22Rv1 (cell line): ENCODE results near the gene NFKBIB.
"Not testable (repeated sequence)": the region's sequence is repeated elsewhere in the genome, so short reads cannot be mapped to it uniquely, and the experiment has no call there.

Source experiments
- H3K27ac ChIP-seq: fragments of 450-650 bp; 2 replicates; pipeline ENCODE4 v1.5.1; 2017
- ZFX ChIP-seq: fragments of 450-650 bp; IDR thresholded peaks from 2 replicates; pipeline ENCODE4 v1.6.1; 2017; ENCODE audit warnings: antibody characterized with exemption, borderline replicate concordance
- TF ChIP-seq, protein P1 (sequence below): fragments of 450-650 bp; IDR thresholded peaks from 2 replicates; pipeline ENCODE4 v1.5.1; 2017; ENCODE audit warnings: mild to moderate bottlenecking

NFKBIB gene, protein sequence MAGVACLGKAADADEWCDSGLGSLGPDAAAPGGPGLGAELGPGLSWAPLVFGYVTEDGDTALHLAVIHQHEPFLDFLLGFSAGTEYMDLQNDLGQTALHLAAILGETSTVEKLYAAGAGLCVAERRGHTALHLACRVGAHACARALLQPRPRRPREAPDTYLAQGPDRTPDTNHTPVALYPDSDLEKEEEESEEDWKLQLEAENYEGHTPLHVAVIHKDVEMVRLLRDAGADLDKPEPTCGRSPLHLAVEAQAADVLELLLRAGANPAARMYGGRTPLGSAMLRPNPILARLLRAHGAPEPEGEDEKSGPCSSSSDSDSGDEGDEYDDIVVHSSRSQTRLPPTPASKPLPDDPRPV

DNA sequence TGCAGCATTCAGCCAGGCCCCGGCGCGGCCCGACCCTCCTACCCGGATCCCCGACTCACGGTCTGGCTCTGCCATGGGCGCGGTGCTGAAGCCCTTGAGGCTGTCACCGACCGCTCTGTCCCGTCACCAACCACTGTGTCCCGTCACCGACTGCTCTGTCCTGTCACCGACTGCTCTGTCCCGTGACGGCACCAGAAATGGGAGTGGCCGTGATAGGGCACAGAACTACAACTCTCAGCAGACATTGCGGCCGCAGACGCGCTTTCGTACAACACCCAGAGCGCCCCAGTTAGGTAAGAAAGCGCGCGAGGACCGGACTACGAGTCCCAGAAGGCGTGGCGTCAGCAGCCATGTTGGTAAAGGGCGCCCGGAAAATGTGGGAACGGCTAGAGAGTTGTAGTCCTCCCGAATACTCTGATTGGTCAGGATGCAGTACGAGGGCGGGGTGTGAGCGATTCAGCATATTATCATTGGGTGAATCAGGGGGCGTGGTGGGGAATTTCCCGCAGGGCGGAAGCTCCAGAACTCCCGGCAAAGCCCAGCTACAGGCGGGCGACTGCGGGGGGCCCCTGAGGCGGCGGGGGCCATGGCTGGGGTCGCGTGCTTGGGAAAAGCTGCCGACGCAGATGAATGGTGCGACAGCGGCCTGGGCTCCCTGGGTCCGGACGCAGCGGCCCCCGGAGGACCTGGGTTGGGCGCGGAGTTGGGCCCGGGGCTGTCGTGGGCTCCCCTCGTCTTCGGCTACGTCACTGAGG, at the start of gene NFKBIB, which contains the start of gene SIRT2:
Gene NFKBIB, plus strand, starts transcription at position 523 of the 755 bp plus-strand sequence. Its CDS starts 64 bp downstream, at position 587.
Gene SIRT2, minus strand, starts transcription at position 172 of the 755 bp plus-strand sequence. Its CDS starts 97 bp downstream, at position 75.
- TF ChIP-seq ZFX, result no peak
- TF ChIP-seq, protein P1, sequence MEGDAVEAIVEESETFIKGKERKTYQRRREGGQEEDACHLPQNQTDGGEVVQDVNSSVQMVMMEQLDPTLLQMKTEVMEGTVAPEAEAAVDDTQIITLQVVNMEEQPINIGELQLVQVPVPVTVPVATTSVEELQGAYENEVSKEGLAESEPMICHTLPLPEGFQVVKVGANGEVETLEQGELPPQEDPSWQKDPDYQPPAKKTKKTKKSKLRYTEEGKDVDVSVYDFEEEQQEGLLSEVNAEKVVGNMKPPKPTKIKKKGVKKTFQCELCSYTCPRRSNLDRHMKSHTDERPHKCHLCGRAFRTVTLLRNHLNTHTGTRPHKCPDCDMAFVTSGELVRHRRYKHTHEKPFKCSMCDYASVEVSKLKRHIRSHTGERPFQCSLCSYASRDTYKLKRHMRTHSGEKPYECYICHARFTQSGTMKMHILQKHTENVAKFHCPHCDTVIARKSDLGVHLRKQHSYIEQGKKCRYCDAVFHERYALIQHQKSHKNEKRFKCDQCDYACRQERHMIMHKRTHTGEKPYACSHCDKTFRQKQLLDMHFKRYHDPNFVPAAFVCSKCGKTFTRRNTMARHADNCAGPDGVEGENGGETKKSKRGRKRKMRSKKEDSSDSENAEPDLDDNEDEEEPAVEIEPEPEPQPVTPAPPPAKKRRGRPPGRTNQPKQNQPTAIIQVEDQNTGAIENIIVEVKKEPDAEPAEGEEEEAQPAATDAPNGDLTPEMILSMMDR, result no peak
- H3K27ac ChIP-seq, result peak within 1 kb of the TSS; percentile 58

DNA sequence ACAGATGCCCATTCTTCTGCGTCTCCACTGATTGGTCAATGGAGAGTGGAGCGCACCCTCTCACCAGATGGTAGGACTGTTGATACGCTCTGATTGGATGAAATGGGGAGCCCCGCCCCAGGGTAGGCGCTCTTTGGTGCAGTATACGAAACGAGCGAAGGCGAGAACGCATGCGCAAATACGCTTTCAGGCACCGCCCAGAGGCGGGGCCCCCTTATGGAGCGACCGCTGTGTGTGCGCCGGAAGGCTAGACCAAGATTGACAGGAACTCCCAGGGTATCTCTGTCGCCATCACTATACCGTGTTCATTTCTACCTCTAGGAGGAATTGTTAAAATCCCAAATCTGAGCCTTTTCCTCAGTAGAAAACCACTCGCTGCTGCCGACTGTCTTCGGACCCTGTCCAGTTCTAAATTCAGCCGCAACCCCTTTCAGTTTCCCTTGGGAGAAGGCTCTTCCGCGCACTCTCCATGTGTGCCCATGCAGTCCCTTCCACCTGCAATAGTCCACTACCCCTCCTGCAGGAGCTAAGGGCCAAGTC, 49.3 kb upstream of the NFKBIB start:
- TF ChIP-seq, protein P1, result no peak; the same call in 1 of the 2 replicates
- no peak for TF ChIP-seq ZFX
- peak overlapping the region; percentile 100 for H3K27ac ChIP-seq

DNA sequence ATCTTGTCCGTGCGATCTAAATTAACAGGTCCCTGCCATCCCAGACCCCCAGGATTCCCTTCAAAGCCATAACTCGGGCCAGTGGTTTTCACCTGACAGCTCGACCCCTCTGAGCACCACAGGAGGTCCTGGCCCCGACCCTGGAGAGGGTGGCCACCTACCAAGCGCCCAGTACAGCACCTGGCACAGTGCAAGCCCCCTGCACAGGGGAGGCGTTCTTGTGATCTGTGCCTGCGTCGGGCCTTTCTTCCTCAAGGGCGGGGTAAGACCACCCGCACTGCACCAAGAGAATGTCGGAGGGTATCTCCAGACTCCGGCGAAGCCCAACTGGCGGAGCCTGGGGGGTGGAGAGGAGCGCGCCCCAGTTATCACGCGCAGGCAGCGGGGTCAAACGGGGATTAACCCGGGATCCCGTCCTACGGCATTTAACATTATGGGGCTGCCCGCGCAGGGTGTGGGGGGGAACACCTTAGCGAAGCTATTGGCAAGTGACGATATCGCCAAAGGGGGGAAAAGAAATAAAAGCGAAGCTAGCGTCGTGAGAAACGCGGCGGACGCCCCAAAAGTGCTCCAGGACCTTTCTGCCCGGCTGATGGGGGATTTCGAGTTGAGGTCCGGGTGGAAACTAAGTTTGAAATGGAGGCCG, 48.7 kb upstream of the NFKBIB start:
- peak overlapping the region; percentile 100 for H3K27ac ChIP-seq
- no peak for TF ChIP-seq ZFX
- TF ChIP-seq, protein P1, result no peak

DNA sequence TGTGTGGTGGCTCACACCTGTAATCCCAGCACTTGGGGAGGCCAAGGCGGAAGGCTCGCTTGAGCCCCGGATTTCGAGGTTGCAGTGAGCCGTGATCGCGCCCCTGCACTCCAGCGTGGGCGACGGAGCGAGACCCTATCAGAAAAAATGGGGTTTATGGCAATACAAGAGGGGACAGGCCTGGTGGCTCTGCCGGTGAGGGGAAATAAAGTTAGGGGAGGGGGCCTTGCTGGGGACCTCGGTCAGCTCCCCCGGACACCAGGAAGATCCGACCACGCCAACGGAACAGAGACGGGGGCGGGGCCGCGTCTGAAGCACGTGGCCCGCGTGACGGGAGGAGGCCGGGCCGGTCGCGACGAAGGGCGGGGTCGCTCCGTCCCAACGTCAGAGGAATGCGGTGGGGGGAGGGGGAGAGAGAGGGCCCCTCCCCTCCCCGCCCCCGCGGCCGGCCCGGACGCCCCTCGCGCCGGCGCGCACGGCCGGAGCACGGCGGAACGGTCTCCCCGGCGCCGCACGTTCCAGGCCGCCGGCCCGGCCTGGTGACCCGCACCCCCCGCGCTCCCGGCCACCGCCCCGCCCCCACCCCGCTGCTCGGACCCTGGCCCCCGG, 48.0 kb upstream of the NFKBIB start:
- H3K27ac ChIP-seq, result peak overlapping the region; percentile 100
- TF ChIP-seq, protein P1, result no peak
- TF ChIP-seq ZFX, result no peak

DNA sequence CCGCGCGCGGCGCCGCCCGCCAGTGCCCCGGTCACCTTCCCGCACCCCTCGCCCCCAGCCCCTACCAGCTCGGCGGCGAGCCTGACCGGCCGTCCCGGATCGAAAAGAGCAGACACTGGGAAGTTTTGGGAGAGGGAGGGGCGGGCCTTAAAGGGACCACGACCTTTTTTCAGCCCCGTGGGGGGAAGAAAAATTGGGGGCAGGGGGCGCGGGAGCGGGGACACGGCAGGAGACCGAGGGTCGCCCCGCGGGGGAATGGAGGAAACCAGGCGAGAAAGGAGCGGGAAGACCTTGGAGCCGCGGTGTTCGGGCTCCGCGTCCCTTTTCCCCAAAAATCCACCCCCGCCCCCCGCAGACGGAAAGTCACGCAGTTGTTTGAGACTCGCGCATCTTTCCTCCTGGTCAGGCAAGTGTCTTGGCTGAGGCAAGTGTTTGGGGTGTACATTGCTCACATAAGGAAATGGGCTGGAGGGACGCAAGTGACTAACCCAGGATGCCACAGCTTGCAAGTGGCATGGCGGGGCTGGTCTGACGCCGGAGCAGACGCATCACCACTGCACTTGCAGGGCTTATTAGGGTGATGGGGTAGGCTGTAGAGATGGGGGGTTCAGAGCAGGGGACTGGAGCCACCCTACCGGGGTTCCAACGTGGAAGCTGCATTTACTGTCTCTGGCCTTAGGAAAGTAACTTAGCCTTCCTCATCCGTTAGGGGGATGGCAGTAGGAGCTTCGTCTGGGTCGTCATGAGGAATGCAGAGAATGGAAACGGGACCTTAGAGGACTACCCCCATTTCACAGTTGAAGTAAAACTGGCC, 47.3 kb upstream of the NFKBIB start:
- H3K27ac ChIP-seq, result peak overlapping the region; percentile 100
- TF ChIP-seq, protein P1, result no peak
- no peak for TF ChIP-seq ZFX

DNA sequence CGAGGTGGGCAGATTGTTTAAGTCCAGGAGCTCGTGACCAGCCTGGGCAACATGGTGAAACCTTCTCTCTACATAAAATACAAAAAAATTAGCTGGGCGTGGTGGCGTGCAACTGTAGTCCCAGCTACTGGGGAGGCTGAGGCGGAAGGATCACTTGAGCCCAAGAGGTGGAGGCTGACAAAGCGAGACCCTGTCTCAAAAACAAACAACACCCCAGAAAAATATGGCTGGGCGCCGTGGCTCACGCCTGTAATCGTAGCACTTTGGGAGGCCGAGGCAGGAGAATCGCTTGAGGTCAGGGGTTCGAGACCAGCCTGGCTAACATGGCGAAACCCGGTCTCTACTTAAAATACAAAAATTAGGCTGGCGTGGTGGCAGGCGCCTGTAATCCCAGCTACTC, 46.6 kb upstream of the NFKBIB start:
- peak overlapping the region; percentile 100 for H3K27ac ChIP-seq

DNA sequence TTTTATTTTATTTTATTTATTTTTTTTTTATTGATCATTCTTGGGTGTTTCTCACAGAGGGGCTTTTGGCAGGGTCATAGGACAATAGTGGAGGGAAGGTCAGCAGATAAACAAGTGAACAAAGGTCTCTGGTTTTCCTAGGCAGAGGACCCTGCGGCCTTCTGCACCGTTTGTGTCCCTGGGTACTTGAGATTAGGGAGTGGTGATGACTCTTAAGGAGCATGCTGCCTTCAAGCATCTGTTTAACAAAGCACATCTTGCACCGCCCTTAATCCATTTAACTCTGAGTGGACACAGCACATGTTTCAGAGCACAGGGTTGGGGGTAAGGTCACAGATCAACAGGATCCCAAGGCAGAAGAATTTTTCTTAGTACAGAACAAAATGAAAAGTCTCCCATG, 44.8 kb upstream of the NFKBIB start:
- not testable (repeated sequence) for H3K27ac ChIP-seq

More for the DNA sequence above, 46.6 kb upstream of the NFKBIB start:
- no peak for TF ChIP-seq ZFX
- TF ChIP-seq, protein P1, result no peak

DNA sequence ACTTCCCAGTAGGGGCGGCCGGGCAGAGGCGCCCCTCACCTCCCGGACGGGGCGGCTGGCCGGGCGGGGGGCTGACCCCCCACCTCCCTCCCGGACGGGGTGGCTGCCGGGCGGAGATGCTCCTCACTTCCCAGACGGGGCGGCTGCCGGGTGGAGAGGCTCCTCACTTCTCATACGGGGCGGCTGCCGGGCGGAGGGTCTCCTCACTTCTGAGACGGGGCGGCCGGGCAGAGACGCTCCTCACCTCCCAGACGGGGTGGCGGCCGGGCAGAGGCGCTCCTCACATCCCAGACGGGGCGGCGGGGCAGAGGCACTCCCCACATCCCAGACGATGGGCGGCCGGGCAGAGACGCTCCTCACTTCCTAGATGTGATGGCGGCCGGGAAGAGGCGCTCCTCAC, 44.0 kb upstream of the NFKBIB start:
- H3K27ac ChIP-seq, result not testable (repeated sequence)
